ENCODE data around the gene FCMR. TPM values are rescaled to one million over a fixed set of nuclear protein-coding genes. Genes with fewer than 3 reads are reported as not detected.

Gene FCMR
- total and polyA plus RNA-seq, 9 of the 15 experiments (the other 6 are each of a cell fraction or from before 2014, with no cell fraction given): 0.11 to 0.82 (median 0.20) TPM; not detected in 5

GRCh38 chr1:206902702-206903101 is 19.0 kb downstream of the FCMR start:
- Histone ChIP-seq H3K27me3 (ENCODE audit: control insufficient read depth in 2 of 2, insufficient read depth in 2 of 2, low read length in 2 of 2) (peaks cover 19 to 53% of the 10 kb centered on the region in 2 experiments), H4K20me1 (replicated peaks; ENCODE audit: control insufficient read depth, insufficient read depth, low read length) (no peaks in the 10 kb centered on the region), H3K27ac (ENCODE audit: extremely low read depth, low read depth, low read length) (no peak overlapping the region), H3K4me3 (no peak overlapping the region), H3K9me3 (replicated peaks; ENCODE audit: control insufficient read depth, insufficient read depth, low read depth, low read length) (no peaks in the 10 kb centered on the region), H3K9ac (ENCODE audit: insufficient read depth in 1 of 2, low read depth in 2 of 2, low read length in 2 of 2) (no peak overlapping the region), H3K4me2 (ENCODE audit: insufficient read depth, low read length) (no peak overlapping the region), H3K9me1 (ENCODE audit: control insufficient read depth, insufficient read depth, low read length) (no peaks in the 10 kb centered on the region), H2AFZ (ENCODE audit: low read depth, low read length) (no peak overlapping the region), H3K4me1 (replicated peaks in 1 of 2; ENCODE audit: control insufficient read depth in 2 of 2, insufficient read depth in 2 of 2, low read length in 2 of 2) (peaks cover 4 to 7% of the 10 kb centered on the region in 2 experiments; a peak in 3 of 5 replicates), H3K79me2 (ENCODE audit: control insufficient read depth, insufficient read depth, low read length) (no peaks in the 10 kb centered on the region), H3K36me3 (ENCODE audit: control insufficient read depth, insufficient read depth, low read length) (no peaks in the 10 kb centered on the region)
- no peak for FAIRE-seq
- ChIA-PET POLR2A (interaction anchor here (1.0 kb wide), 1 partner anchor 42 kb away, joined by 4 read pairs; no protein-coding TSS in a partner anchor), CTCF (ENCODE audit: low intra/inter-chr PET ratio) (no interaction called here)
- no peak for DNase-seq (ENCODE audit: extremely low read depth in 1 of 4, low spot score in 3 of 4)
- 0% methylated on average over 1 of the region's 1 CpG for WGBS (ENCODE audit: insufficient coverage, low coverage, missing lambda C conversion rate)
- in situ Hi-C loops (cut with MboI) (loop anchor here (25.0 kb wide), 1 partner anchor 290 kb away; the partner anchor contains the start of gene EIF2D), intact Hi-C loops (cut with micrococcal nuclease) (no loop called here)
- TF ChIP-seq ZNF778 (CRISPR knock-in tag; IDR thresholded peaks at IDR 0.05): no peak
- no peak for TF ChIP-seq RBM15 (IDR thresholded peaks at IDR 0.05; ENCODE audit: insufficient read depth, low read length)
- TF ChIP-seq, protein P1, sequence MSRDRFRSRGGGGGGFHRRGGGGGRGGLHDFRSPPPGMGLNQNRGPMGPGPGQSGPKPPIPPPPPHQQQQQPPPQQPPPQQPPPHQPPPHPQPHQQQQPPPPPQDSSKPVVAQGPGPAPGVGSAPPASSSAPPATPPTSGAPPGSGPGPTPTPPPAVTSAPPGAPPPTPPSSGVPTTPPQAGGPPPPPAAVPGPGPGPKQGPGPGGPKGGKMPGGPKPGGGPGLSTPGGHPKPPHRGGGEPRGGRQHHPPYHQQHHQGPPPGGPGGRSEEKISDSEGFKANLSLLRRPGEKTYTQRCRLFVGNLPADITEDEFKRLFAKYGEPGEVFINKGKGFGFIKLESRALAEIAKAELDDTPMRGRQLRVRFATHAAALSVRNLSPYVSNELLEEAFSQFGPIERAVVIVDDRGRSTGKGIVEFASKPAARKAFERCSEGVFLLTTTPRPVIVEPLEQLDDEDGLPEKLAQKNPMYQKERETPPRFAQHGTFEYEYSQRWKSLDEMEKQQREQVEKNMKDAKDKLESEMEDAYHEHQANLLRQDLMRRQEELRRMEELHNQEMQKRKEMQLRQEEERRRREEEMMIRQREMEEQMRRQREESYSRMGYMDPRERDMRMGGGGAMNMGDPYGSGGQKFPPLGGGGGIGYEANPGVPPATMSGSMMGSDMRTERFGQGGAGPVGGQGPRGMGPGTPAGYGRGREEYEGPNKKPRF (IDR thresholded peaks at IDR 0.05; ENCODE audit: low read depth, low read length): no peak
- TF ChIP-seq SMARCB1 (IDR thresholded peaks at IDR 0.05; ENCODE audit: insufficient read length, low read depth): no peak
- TF ChIP-seq CCNT2 (IDR thresholded peaks at IDR 0.05; ENCODE audit: borderline replicate concordance, extremely low read depth, insufficient read length, low read depth, low read length): no peak
- no peak for TF ChIP-seq ZKSCAN8 (CRISPR knock-in tag; IDR thresholded peaks at IDR 0.05)
- no peak for TF ChIP-seq SAFB2 (IDR thresholded peaks at IDR 0.05; ENCODE audit: borderline replicate concordance, low read depth, low read length, severe bottlenecking)
- TF ChIP-seq HDAC1 (IDR thresholded peaks at IDR 0.05): no peak
- no peak for TF ChIP-seq NEUROD1 (IDR thresholded peaks at IDR 0.05; ENCODE audit: borderline replicate concordance, low read depth, low read length, partially characterized antibody)
- TF ChIP-seq BCL6 (CRISPR knock-in tag; IDR thresholded peaks at IDR 0.05): no peak
- no peak for TF ChIP-seq PHB (CRISPR knock-in tag; IDR thresholded peaks at IDR 0.05)
- no peak for TF ChIP-seq GABPB1 (CRISPR knock-in tag; IDR thresholded peaks at IDR 0.05)
- TF ChIP-seq MITF (IDR thresholded peaks at IDR 0.05): no peak
- TF ChIP-seq ZNF197 (CRISPR knock-in tag; IDR thresholded peaks at IDR 0.05; ENCODE audit: low read depth): no peak
- TF ChIP-seq RBM39 (optimal IDR thresholded peaks at IDR 0.05; ENCODE audit: low read depth, low read length): no peak
- no peak for TF ChIP-seq TCFL5 (CRISPR knock-in tag; conservative IDR thresholded peaks at IDR 0.05)
- TF ChIP-seq CBX2 (IDR thresholded peaks at IDR 0.05; ENCODE audit: insufficient read depth, low read length, poor library complexity, severe bottlenecking): no peak
- BruUV-seq (replicated peaks): no TSS peak
- ATAC-seq: no peak

All from K562 (cell line).